ENCODE results near the gene INHBE. TPM values are rescaled to one million over a fixed set of nuclear protein-coding genes. Genes with fewer than 3 reads are reported as not detected.
A peak's percentile ranks its signal among the peaks of the same experiment; 100 is the strongest.

Gene INHBE, protein sequence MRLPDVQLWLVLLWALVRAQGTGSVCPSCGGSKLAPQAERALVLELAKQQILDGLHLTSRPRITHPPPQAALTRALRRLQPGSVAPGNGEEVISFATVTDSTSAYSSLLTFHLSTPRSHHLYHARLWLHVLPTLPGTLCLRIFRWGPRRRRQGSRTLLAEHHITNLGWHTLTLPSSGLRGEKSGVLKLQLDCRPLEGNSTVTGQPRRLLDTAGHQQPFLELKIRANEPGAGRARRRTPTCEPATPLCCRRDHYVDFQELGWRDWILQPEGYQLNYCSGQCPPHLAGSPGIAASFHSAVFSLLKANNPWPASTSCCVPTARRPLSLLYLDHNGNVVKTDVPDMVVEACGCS
- total RNA-seq (2021) (3.2 to 5.0 TPM (median 3.3 TPM) in 3 replicates), Bru-seq, nascent RNA (percentile 57 among the genes with signal in this experiment)
- long read RNA-seq, experiment 1, partial matches to known transcripts = 0 of 1 reads
- long read RNA-seq, experiment 1, other reads (novel, unspliced or antisense) = 0 of 1 reads
- long read RNA-seq, experiment 2, partial matches to known transcripts = 0 of 8 reads
- long read RNA-seq, experiment 2, other reads (novel, unspliced or antisense) = 6 of 8 reads
- long read RNA-seq, experiment 3, partial matches to known transcripts = 0 of 5 reads
- long read RNA-seq, experiment 3, other reads (novel, unspliced or antisense) = 1 of 5 reads

- H3K4me3 Mint-ChIP-seq = peak within 1 kb of the TSS; percentile 69
- no peaks in the 10 kb centered on the region for H3K9me3 Mint-ChIP-seq
- POLR2A ChIA-PET = interaction anchor here (0.5 to 2.0 kb wide), 24 partner anchors 10 to 1480 kb away, joined by 3 to 12 read pairs (median 4); partner anchors contain the start of genes DDIT3, INHBC, LRP1 and NAB2
- CTCF ChIA-PET = interaction anchor here (0.6 to 9.4 kb wide), 41 partner anchors 8 to 1363 kb away, joined by 3 to 245 read pairs (median 6); partner anchors contain the start of genes INHBC, SHMT2, STAC3 and STAT2
- peak; percentile 96 for DNase-seq (ENCODE audit: low spot score)
- peak within 1 kb of the TSS; percentile 84 for H3K27ac Mint-ChIP-seq
- no peaks in the 10 kb centered on the region for H3K27me3 Mint-ChIP-seq (ENCODE audit: low read depth)
- peaks cover 51% of the 10 kb centered on the region for H3K4me1 Mint-ChIP-seq
- H3K36me3 Mint-ChIP-seq = no peaks in the 10 kb centered on the region
- ATAC-seq = peak; percentile 31
- TF ChIP-seq ZNF121 (CRISPR knock-in tag; IDR thresholded peaks at IDR 0.05) (0 out of 2 replicates have a peak, but pooled peaks have one; percentile 2), MAX (CRISPR knock-in tag; IDR thresholded peaks at IDR 0.05) (peak; percentile 81), RELA (CRISPR knock-in tag; IDR thresholded peaks at IDR 0.05; ENCODE audit: borderline replicate concordance) (no peak), USF1 (CRISPR knock-in tag; IDR thresholded peaks at IDR 0.05) (0 out of 2 replicates have a peak, but pooled peaks have one; percentile 20), ETV6 (CRISPR knock-in tag; IDR thresholded peaks at IDR 0.05) (0 out of 2 replicates have a peak, but pooled peaks have one; percentile 55), TCF7 (CRISPR knock-in tag; IDR thresholded peaks at IDR 0.05; ENCODE audit: low read depth) (no peak), ZNF396 (CRISPR knock-in tag; IDR thresholded peaks at IDR 0.05; ENCODE audit: borderline replicate concordance) (no peak), SMAD4 (CRISPR knock-in tag; IDR thresholded peaks at IDR 0.05) (no peak), ZNF232 (CRISPR knock-in tag; IDR thresholded peaks at IDR 0.05) (0 out of 2 replicates have a peak, but pooled peaks have one; percentile 46), ZNF281 (CRISPR knock-in tag; IDR thresholded peaks at IDR 0.05) (0 out of 2 replicates have a peak, but pooled peaks have one; percentile 55), JUN (CRISPR knock-in tag; IDR thresholded peaks at IDR 0.05) (no peak), GABPB1 (CRISPR knock-in tag; IDR thresholded peaks at IDR 0.05) (peak; percentile 99), HMGA2 (CRISPR knock-in tag; IDR thresholded peaks at IDR 0.05) (no peak), PRRX2 (CRISPR knock-in tag; IDR thresholded peaks at IDR 0.05) (0 out of 2 replicates have a peak, but pooled peaks have one; percentile 56), NFYB (CRISPR knock-in tag; conservative IDR thresholded peaks at IDR 0.05; ENCODE audit: low read depth) (peak; percentile 86), NFATC4 (CRISPR knock-in tag; IDR thresholded peaks at IDR 0.05) (peak; percentile 83), KAT7 (CRISPR knock-in tag; IDR thresholded peaks at IDR 0.05; ENCODE audit: borderline replicate concordance) (0 out of 2 replicates have a peak, but pooled peaks have one; percentile 46), NFE2L1 (CRISPR knock-in tag; IDR thresholded peaks at IDR 0.05) (peak; percentile 8; the same call in 1 of the 2 replicates), ZNF219 (CRISPR knock-in tag; IDR thresholded peaks at IDR 0.05; ENCODE audit: borderline replicate concordance) (no peak), FOXP1 (CRISPR knock-in tag; IDR thresholded peaks at IDR 0.05; ENCODE audit: borderline replicate concordance) (no peak; the same call in 1 of the 2 replicates), SP1 (CRISPR knock-in tag; conservative IDR thresholded peaks at IDR 0.05) (no peak), TEAD4 (CRISPR knock-in tag; IDR thresholded peaks at IDR 0.05) (no peak)
- TF ChIP-seq, protein P1, sequence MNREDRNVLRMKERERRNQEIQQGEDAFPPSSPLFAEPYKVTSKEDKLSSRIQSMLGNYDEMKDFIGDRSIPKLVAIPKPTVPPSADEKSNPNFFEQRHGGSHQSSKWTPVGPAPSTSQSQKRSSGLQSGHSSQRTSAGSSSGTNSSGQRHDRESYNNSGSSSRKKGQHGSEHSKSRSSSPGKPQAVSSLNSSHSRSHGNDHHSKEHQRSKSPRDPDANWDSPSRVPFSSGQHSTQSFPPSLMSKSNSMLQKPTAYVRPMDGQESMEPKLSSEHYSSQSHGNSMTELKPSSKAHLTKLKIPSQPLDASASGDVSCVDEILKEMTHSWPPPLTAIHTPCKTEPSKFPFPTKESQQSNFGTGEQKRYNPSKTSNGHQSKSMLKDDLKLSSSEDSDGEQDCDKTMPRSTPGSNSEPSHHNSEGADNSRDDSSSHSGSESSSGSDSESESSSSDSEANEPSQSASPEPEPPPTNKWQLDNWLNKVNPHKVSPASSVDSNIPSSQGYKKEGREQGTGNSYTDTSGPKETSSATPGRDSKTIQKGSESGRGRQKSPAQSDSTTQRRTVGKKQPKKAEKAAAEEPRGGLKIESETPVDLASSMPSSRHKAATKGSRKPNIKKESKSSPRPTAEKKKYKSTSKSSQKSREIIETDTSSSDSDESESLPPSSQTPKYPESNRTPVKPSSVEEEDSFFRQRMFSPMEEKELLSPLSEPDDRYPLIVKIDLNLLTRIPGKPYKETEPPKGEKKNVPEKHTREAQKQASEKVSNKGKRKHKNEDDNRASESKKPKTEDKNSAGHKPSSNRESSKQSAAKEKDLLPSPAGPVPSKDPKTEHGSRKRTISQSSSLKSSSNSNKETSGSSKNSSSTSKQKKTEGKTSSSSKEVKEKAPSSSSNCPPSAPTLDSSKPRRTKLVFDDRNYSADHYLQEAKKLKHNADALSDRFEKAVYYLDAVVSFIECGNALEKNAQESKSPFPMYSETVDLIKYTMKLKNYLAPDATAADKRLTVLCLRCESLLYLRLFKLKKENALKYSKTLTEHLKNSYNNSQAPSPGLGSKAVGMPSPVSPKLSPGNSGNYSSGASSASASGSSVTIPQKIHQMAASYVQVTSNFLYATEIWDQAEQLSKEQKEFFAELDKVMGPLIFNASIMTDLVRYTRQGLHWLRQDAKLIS (CRISPR knock-in tag; IDR thresholded peaks at IDR 0.05; ENCODE audit: borderline replicate concordance) = no peak
- TF ChIP-seq, protein P2, sequence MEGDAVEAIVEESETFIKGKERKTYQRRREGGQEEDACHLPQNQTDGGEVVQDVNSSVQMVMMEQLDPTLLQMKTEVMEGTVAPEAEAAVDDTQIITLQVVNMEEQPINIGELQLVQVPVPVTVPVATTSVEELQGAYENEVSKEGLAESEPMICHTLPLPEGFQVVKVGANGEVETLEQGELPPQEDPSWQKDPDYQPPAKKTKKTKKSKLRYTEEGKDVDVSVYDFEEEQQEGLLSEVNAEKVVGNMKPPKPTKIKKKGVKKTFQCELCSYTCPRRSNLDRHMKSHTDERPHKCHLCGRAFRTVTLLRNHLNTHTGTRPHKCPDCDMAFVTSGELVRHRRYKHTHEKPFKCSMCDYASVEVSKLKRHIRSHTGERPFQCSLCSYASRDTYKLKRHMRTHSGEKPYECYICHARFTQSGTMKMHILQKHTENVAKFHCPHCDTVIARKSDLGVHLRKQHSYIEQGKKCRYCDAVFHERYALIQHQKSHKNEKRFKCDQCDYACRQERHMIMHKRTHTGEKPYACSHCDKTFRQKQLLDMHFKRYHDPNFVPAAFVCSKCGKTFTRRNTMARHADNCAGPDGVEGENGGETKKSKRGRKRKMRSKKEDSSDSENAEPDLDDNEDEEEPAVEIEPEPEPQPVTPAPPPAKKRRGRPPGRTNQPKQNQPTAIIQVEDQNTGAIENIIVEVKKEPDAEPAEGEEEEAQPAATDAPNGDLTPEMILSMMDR (IDR thresholded peaks at IDR 0.05) = 0 out of 2 replicates have a peak, but pooled peaks have one; percentile 2
- TF ChIP-seq, protein P3, sequence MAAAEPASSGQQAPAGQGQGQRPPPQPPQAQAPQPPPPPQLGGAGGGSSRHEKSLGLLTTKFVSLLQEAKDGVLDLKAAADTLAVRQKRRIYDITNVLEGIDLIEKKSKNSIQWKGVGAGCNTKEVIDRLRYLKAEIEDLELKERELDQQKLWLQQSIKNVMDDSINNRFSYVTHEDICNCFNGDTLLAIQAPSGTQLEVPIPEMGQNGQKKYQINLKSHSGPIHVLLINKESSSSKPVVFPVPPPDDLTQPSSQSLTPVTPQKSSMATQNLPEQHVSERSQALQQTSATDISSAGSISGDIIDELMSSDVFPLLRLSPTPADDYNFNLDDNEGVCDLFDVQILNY (CRISPR knock-in tag; IDR thresholded peaks at IDR 0.05) = no peak
These were observed at the start of gene INHBE for GRCh38 chr12:57454566-57455373. Gene INHBE, plus strand, starts transcription at chr12:57455307. Its CDS starts 230 bp downstream, at chr12:57455537.
